HG03342 (cell line): ENCODE results near the gene PSMD1.
A peak's percentile ranks its signal among the peaks of the same experiment; 100 is the strongest.
"Not testable (repeated sequence)": the region's sequence is repeated elsewhere in the genome, so short reads cannot be mapped to it uniquely, and the experiment has no call there.

ENCODE experiments used
- ATAC-seq: cut with Tn5 transposase; IDR thresholded peaks from one replicate; pipeline ENCODE4 v1.9.1; 2021; ENCODE audit warnings: mild to moderate bottlenecking, moderate library complexity; ENCODE audit not compliant: unreplicated experiment

PSMD1 gene

GRCh38 chr2:231056453-231057416 lies at the start of gene PSMD1:
Gene PSMD1, plus strand, starts transcription at chr2:231056867. Its CDS starts 159 bp downstream, at chr2:231057026.
- ATAC-seq = peak; percentile 70

GRCh38 chr2:231007286-231008098 lies 49.2 kb upstream of the PSMD1 start:
- no peak for ATAC-seq

DNA sequence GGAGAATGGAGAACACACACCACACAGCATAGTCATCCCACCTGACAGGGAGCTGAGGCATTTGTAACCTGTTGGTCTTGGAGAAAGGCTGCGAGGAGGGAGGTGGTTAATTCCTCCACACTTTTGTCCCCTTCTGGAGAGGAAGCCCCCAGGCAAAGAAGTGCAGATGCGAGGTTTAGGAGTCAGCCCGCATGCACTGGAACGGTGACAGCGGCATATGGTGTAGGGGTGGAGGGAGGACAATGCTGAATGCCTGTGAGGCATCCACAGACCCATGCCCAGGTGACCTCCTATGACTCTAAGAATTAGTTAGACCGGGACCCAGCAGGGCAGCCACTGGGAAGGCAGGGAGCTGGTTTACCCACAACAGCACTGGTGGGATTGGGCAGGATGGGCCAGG lies 48.5 kb upstream of the PSMD1 start:
- no peak for ATAC-seq

GRCh38 chr2:231009236-231009919 lies 47.3 kb upstream of the PSMD1 start:
- no peak for ATAC-seq

GRCh38 chr2:231010201-231010730 lies 46.4 kb upstream of the PSMD1 start:
- no peak for ATAC-seq

DNA sequence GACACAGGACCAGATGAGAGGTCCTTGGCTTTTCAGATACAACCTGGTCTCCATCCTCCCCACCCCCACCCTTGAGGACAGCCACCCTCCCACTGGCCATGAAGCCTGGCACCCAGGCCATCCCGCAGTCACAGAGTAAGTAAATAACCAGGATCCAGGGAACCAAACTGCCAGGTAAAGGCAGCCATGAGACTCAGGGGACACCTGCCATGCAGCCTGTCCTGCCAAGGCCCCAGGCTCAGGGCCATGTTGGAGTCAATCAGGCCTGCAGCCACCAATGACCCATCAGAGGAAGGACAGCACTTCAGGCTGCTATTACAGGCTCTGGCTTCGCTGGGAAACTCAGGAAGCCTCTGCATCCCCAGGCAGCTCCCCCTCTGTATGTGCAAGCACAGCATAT lies 45.1 kb upstream of the PSMD1 start:
- ATAC-seq = no peak

DNA sequence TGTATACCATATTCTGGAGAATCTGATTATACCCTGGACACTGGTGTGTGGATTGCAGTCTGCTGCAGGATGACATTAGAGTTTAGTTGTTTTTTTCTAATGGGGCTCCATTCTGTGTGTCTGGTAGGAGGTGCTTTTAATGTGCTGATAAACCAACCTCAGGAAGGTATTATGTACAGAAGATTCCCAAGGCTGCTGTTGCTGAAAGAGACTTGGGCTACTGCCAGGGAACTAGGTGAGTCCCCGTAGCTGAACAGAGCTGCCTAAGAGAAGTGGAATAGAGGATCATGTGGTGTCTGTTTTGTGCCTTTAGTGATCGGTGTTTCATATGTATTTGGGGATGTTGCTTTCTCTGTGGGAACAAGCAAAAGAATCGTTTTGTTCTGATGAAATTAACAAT lies 44.2 kb upstream of the PSMD1 start:
- ATAC-seq = no peak

DNA sequence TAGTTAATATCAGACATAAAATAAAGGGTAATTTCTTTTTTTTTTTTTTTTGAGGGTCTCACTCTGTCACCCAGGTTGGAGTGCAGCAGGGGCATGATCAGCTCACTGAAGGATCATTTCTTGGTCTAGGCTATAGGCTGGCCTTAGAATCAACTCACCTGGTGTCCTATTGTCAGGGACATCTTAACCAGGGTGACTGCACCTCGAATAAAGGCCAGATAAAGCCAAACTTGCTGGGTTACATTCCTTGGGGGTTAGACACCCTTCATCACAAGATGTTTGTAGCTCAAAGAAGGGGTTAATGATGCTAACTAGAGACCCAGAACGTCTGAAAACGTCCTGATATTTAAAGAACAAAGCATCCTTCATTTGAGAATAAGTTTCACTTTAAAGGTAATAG lies 42.8 kb upstream of the PSMD1 start:
- no peak for ATAC-seq

DNA sequence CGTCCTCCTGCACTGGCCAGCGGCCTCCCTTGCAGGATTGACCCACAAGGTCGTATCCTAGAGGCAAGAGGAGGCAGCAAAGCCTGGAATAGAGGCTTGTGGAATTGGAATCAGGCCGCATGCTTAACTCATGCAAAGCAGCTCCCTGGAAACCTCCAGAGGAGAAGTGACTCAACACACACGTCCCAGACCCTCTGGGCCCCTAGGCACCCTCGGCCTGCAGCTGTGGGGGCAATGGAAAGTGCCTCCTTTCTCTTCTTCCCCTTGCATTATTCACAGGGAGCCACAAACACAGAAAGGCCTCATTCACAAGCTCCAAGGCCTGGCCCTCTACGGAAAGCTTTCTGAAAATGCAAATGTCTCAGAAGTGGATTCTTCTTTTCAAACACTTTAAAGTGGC lies 41.2 kb upstream of the PSMD1 start:
- no peak for ATAC-seq

DNA sequence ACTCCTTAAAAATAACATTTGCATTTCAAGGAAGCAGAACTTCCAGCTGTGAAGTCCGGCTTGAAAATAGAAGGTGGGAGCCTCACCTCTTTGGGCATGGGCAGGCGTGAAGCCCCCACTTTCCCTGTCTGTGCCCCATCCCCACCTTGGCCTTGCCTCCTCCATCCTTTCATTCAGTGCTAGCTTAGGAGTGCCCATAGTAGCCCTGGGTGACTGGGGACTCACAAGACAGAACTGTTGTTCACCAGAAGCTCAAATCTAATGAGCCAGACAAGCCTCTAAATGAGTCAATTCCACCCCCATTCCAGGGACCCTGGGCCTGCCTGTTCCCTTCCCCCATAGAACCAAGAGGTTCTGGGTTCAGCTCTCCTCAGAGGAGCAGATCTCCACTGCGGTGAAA lies 40.7 kb upstream of the PSMD1 start:
- no peak for ATAC-seq

DNA sequence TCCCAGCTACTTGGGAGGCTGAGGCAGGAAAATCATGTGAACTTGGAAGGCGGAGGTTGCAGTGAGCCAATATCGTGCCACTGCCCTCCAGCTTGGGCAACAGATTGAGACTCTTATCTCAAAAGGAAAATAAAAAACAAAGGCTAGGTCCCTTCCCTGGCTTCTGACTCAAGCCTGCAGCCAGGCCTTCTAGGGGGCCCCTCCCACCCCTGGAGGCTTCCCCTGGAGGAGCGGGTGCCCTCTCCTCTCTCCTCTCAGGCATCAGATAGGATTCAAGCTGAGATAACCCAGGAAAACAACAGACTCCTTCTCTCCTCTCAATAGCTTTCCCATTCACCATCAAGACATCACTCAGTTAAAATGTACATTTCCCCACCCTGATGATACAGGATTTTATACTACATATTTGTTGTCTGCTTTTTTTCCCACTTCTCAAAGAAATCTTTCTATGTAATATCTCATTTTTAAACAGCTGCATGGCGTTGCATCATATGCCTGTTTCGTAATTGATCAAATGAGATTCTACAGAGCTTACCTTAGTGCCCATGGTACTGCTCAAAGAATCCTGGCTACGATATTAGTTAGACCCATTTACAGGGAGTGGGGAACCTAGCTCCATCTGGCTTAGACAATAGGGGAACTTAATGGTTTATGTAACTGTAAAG lies 40.0 kb upstream of the PSMD1 start:
- ATAC-seq = no peak

DNA sequence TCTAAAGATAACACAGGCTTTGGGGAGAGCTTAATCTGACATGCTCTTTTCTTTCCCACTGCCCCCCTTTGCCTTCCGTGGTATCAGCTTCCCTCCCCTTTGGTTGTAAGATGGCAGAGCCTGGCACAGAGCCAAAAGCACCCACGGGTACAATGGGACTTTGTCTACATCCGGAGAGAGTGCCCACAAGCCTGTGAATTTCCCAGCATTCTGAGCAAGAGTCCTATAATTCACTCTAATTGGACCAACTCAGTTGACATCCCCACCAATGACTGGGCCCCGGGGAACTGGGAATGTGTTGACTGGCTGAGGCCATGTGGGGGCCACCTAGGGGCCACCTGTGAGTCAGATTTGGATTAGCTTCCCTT lies 39.5 kb upstream of the PSMD1 start:
- no peak for ATAC-seq

- ATAC-seq = no peak
These were observed 38.5 kb upstream of the PSMD1 start for GRCh38 chr2:231018184-231018583.

DNA sequence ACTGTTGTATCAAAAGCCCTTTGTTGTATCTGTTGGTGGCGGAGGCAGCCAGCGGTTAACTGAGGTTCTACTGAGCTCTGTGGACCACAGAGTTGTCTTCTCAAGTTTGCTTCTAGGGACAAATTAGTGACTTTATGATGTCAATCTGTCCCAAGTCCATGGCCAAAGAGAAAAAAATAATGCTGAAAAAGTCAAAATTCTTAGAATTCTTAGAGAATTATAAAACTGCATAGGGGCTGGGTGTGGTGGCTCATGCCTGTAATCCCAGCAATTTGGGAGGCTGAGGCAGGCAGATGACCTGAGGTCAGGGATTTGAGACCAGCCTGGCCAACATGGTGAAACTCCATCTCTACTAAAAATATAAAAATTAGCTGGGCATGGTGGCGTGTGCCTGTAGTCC lies 31.6 kb upstream of the PSMD1 start:
- ATAC-seq = not testable (repeated sequence)

GRCh38 chr2:231028889-231029288 lies 27.8 kb upstream of the PSMD1 start:
- ATAC-seq = no peak

GRCh38 chr2:231029563-231029962 lies 27.1 kb upstream of the PSMD1 start:
- no peak for ATAC-seq

GRCh38 chr2:231030725-231031124 lies 25.9 kb upstream of the PSMD1 start:
- no peak for ATAC-seq

GRCh38 chr2:231032575-231033140 lies 24.0 kb upstream of the PSMD1 start:
- ATAC-seq = no peak

DNA sequence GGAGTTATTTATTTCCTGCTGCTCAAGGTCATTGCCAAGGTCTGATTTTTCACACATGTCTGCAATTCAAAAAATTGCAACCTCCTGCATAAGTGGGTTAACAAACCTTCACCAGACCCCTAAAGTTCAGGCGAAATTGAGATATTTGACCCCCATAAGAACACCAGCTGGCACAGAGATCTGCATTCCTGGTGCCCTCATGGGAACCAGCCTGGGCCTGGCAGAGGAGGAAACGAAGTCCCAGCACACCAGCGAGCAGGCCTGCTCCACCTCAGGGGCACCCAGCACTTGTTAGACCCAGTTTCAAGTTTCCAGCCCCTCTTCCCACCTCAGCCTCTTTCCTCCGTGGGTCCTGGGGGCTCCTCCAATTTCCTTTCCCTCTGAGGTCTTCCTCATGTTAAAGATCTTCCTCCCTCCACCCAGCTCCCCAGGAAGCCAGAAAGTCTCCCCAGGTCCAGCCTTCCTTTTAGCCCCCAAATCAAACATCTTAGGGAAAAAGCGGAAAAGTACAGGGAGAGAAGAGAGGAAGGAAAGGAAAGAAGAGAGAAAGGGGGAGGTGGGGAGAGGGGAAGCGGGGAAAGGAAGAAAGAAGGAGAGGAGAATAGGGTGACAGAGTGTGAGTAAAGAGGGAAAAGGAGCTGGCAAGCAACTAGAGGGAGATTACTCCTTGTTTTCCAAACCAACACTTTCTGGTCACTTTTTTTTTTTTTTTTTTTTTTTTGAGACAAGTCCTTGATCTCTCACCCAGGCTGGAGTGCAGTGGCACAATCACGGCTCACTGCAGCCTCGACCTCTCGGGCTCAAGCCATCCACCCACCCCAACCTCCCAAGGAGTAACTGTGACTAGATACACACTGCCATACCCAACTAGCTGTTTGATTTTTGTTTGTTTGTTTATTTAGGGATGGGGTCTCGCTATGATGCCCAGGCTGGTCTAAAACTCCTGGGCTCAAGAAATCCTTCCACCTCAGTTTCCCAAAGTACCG lies 23.2 kb upstream of the PSMD1 start:
- ATAC-seq = no peak
